IPS-15b (cell line): ENCODE measurements around the gene CDH19.
"Not testable (repeated sequence)": the region's sequence is repeated elsewhere in the genome, so short reads cannot be mapped to it uniquely, and the experiment has no call there.

ENCODE experiments used
- H3K27me3 ChIP-seq: one replicate; pipeline ENCODE4 v1.6.1; 2013; ENCODE audit warnings: low read length; ENCODE audit not compliant: control insufficient read depth, insufficient read depth
- H3K36me3 ChIP-seq: one replicate; pipeline ENCODE4 v1.6.1; 2013; ENCODE audit warnings: low read length; ENCODE audit not compliant: control insufficient read depth, insufficient read depth
- H3K4me1 ChIP-seq: one replicate; pipeline ENCODE4 v1.6.1; 2013; ENCODE audit warnings: mild to moderate bottlenecking, low read length; ENCODE audit not compliant: control insufficient read depth, insufficient read depth
- H3K4me3 ChIP-seq: one replicate; pipeline ENCODE4 v1.5.1; 2013; ENCODE audit warnings: low read depth, low read length
- H3K9ac ChIP-seq: one replicate; pipeline ENCODE4 v1.6.1; 2013; ENCODE audit warnings: low read depth, mild to moderate bottlenecking, low read length
- H3K9me3 ChIP-seq: one replicate; pipeline ENCODE4 v1.6.1; 2013; ENCODE audit warnings: mild to moderate bottlenecking, low read length; ENCODE audit not compliant: control insufficient read depth, insufficient read depth

CDH19 gene

DNA sequence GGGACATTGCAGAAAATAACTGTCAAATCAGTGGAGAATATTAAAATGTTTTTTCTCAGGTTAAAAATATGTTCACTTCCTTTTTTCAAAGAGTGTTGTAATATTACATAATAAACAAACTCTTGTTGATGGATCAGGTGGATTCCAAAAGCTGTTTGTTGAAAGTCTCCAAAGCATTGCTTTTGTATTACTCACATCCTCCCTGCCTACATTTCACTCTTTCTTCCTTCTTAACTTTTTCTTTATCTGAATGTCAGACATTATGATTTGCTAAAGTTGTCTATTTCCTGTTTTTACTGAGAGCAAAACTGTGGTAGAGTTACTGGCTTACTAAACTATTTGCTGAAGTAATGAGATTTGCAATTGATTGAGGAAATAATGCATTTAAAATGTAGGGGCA, 92.1 kb downstream of the CDH19 start:
- Histone ChIP-seq H3K4me3 (no peak overlapping the region), H3K9ac (no peak overlapping the region), H3K36me3 (no peaks in the 10 kb centered on the region)

DNA sequence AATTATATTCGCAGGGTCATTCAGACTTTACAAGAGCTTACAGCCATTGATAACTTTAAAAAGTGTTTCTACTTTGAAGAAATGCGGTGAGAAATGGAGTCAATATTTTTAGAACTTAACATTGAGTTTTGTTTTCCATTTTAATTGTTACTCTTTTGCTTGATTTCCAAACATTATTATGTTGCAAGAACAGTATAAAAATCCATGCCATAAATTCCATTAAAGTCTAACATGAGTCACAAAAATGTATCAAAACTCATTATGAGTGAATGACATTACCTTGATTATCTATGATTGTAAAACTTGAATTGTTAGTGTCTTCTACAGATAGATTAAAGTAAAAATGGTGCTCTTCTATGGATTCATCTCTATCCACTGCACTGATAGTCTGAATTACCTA, 92.6 kb downstream of the CDH19 start:
- Histone ChIP-seq H3K4me3 (no peak overlapping the region), H3K27me3 (no peaks in the 10 kb centered on the region), H3K9ac (no peak overlapping the region), H3K9me3 (no peaks in the 10 kb centered on the region), H3K36me3 (no peaks in the 10 kb centered on the region), H3K4me1 (no peaks in the 10 kb centered on the region)

More for the DNA sequence above, 92.1 kb downstream of the CDH19 start:
- no peaks in the 10 kb centered on the region for H3K9me3 ChIP-seq
- H3K4me1 ChIP-seq, result no peaks in the 10 kb centered on the region
- H3K27me3 ChIP-seq, result no peaks in the 10 kb centered on the region

DNA sequence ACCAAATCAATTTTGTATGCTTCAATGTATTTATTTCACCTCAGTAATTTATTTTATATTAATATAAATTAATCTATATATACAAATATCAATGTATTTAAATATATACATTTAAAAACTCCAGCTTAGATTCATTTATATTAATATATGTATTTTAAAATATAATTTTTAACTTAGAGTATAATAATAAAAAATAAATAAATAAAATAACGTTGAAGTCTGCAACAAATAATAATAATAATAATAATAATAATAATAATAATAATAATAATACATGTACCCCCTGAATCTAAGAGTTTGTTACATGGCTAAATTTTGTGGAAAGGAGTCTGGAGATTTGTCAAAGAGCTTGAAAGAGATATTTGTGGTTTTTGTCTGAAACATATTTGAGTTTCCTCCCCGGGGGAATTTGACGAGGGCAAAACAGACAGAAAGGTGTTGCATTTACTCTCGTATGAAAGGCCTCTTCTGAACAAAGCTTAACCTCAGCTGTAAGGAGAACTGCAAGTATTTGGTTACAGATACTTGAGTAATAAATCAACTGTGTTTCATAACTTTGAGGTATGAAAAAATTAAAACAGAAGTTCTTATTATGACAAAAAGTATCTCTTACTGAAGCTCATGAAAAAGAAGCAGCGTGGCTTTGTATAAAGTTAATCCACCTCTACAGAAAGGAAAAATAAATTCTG, 93.4 kb downstream of the CDH19 start:
- no peaks in the 10 kb centered on the region for H3K36me3 ChIP-seq
- no peaks in the 10 kb centered on the region for H3K4me1 ChIP-seq
- H3K4me3 ChIP-seq, result no peak overlapping the region
- no peak overlapping the region for H3K9ac ChIP-seq
- no peaks in the 10 kb centered on the region for H3K27me3 ChIP-seq
- no peaks in the 10 kb centered on the region for H3K9me3 ChIP-seq

DNA sequence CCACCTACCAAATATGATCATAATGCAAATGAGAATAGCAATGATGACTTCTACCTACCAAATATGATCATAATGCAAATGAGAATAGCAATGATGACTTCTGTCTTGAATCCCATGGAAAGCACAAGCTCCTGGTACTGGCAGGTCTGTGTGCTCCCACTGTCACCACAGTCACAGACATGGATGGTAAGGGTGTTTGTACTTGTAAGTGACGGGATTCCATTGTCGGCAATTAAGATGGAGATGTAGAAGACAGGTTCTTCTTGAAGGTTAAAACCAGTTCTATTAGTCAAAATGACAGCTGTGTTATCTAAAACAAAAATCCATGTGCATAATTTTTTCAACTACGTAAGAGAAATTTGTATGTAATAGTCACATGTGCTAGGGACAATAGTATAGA, 95.0 kb downstream of the CDH19 start:
- H3K36me3 ChIP-seq, result no peaks in the 10 kb centered on the region
- no peaks in the 10 kb centered on the region for H3K27me3 ChIP-seq
- H3K9ac ChIP-seq, result no peak overlapping the region
- H3K4me1 ChIP-seq, result no peaks in the 10 kb centered on the region
- no peak overlapping the region for H3K4me3 ChIP-seq
- no peaks in the 10 kb centered on the region for H3K9me3 ChIP-seq

DNA sequence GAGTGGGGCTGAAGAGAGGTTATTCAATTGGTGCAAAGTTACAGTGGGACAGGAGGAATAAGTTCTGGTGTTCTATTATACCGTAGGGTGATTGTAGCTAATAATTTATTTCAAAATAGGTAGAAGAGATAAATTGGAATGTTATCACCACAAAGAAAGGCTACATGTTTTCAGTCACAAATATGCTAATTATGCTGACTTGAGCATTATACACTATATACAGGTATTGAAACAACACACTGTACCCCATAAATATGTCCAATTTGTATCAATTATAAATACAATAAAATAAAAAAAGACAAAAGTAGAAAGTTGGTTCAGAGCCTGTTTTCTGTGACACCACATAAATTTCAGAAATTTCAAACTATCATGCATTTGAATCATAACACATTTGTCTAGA, 97.7 kb downstream of the CDH19 start:
- H3K27me3 ChIP-seq, result no peaks in the 10 kb centered on the region
- no peaks in the 10 kb centered on the region for H3K36me3 ChIP-seq
- no peaks in the 10 kb centered on the region for H3K9me3 ChIP-seq
- H3K4me1 ChIP-seq, result peaks cover 3% of the 10 kb centered on the region
- no peak overlapping the region for H3K4me3 ChIP-seq
- no peak overlapping the region for H3K9ac ChIP-seq

DNA sequence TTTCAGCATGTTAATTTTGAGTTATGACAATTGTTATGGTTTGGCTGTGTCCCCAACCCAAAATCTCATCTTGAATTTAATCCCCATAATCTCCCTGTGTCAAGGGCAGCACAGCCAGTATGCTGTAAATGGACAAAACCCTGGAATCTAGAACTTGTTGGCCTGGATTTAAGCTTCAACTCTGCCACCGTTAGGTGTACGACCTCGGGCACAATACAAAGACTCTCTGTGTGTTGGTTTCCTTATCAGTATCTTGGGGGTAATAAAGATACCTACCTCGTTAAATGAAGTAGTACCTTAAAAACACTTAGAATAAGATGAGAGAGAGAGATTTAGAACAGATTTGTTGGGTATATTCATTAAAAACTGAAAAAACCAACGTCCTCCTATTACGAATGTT, 106.5 kb downstream of the CDH19 start:
- peaks cover 3% of the 10 kb centered on the region for H3K4me1 ChIP-seq

DNA sequence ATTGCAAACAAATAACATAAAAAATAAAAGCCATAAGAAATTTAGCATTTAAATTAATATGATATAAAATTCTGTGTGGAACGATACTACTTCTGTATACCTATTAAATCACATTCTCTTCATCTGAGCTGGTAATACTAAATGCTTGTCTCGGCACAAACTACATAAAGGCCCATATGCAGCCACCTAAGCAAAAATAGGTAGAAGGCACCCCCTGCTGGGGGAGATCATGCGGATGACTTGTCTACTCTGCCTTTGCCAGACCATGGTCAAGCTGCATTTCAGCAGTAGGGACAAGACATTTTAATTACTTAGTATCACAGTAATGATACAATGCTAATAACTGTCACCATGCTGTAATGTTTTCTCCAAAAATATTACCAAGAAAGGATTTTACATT, 108.0 kb downstream of the CDH19 start:
- Histone ChIP-seq H3K27me3 (no peaks in the 10 kb centered on the region), H3K9ac (no peak overlapping the region), H3K4me1 (no peaks in the 10 kb centered on the region), H3K36me3 (no peaks in the 10 kb centered on the region), H3K4me3 (no peak overlapping the region), H3K9me3 (no peaks in the 10 kb centered on the region)

More for the DNA sequence above, 106.5 kb downstream of the CDH19 start:
- no peak overlapping the region for H3K9ac ChIP-seq
- no peaks in the 10 kb centered on the region for H3K27me3 ChIP-seq
- no peak overlapping the region for H3K4me3 ChIP-seq
- no peaks in the 10 kb centered on the region for H3K9me3 ChIP-seq
- H3K36me3 ChIP-seq, result no peaks in the 10 kb centered on the region

DNA sequence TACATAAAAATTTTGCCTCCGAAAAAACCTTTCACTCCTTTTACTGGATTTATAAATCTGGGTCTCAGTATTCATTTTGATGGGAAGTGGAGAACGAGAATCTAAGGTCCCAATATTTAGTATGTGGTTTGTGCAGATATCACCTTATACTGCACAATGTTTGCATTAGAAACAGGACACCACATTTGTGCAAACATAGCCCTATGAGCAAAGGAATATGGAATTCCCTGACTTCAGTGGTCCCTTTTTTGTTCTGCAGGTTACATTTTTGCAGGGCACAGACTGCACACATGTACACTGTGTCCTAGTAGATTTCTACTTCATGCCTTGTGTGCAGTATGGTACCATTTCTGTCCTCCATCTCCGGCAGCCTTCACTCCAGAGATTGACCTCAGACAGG, 130.0 kb downstream of the CDH19 start:
- Histone ChIP-seq H3K4me3 (no peak overlapping the region), H3K4me1 (no peaks in the 10 kb centered on the region), H3K9ac (no peak overlapping the region), H3K36me3 (no peaks in the 10 kb centered on the region), H3K27me3 (no peaks in the 10 kb centered on the region), H3K9me3 (no peaks in the 10 kb centered on the region)

DNA sequence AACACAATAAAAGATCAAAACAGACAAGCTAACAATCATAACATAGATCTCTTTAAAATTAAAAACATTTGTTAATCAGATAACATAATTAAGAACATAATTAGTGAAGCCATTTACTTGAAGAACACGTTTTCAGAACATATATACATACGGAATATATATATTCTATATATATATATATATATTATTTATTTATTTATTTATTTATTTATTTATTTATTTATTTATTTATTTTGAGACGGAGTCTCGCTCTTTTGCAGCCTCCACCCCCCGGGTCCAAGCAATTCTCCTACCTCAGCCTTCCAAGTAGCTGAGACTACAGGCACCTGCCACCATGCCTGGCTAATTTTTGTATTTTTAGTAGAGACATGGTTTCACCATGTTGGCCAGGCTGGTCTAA, 137.7 kb downstream of the CDH19 start:
- not testable (repeated sequence) for H3K27me3 ChIP-seq, H3K36me3 ChIP-seq, H3K4me1 ChIP-seq, H3K9me3 ChIP-seq, H3K9ac ChIP-seq, H3K4me3 ChIP-seq

DNA sequence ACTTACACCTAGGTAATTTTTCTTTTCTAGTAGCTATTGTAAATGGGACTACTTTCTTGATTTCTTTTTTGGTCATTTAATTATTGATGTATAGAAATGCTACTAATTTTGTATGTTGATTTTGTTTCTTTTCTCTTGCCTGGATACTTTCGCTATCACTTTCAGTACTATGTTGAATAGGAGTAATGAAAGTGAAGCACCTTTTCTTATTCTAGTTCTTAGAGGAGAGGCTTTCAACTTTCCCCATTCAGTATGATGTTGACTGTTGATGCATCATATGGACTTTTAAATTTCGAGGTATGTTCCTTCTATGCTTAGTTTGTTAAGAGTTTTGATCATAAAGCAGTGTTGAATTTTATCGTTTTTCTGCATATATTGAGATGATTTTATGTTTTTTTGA, 142.5 kb downstream of the CDH19 start:
- Histone ChIP-seq H3K9ac (no peak overlapping the region), H3K36me3 (no peaks in the 10 kb centered on the region), H3K4me3 (no peak overlapping the region), H3K4me1 (no peaks in the 10 kb centered on the region), H3K9me3 (no peaks in the 10 kb centered on the region), H3K27me3 (no peaks in the 10 kb centered on the region)

DNA sequence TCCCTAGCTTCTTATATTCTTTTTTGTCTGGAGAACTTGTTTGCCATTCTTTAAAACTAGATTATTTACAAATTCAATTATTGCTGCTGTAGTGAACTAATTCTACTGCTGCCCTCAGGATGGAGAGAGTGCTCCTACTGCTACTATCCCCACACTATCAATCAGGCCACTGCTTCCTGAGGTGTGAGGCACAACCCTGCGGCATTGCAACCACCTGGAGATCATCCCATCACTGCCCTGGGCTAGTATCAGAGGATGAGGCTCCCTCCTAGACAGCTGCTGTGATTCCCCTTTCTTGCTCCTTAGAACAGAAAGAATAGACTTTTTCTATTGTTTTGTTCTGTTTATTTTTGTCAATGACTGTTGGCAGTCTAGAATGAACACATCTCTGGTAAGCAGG, 146.6 kb downstream of the CDH19 start:
- Histone ChIP-seq H3K9me3 (no peaks in the 10 kb centered on the region), H3K36me3 (no peaks in the 10 kb centered on the region), H3K9ac (no peak overlapping the region), H3K4me3 (no peak overlapping the region), H3K27me3 (no peaks in the 10 kb centered on the region), H3K4me1 (no peaks in the 10 kb centered on the region)
